IPS-NIHi11 (cell line): ENCODE results near the gene WDR82.

Experiments used
- DNase-seq: peaks from one replicate; pipeline ENCODE4 v3.0.0; 2012; ENCODE audit warnings: mixed read lengths, low spot score

WDR82 gene

DNA sequence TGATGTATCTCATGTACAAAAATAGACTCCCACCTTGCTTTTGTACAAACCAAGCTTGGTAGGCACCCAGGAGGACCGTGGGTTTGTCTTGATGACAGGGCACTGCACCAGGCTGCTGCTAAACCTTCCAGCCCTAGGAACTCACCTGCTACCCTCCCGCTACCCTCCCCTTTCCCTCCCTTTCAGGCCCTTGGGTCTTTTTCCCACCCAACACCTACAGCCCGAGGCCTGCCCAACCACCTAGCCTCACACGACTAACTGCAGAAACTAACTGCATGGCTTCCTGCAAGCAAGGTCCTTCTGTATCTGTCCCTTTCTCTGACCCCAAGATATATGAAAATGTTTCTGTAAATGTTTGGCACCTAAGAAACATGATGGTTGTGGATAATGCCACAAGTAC, 21.8 kb downstream of the WDR82 start:
- DNase-seq: no peak

DNA sequence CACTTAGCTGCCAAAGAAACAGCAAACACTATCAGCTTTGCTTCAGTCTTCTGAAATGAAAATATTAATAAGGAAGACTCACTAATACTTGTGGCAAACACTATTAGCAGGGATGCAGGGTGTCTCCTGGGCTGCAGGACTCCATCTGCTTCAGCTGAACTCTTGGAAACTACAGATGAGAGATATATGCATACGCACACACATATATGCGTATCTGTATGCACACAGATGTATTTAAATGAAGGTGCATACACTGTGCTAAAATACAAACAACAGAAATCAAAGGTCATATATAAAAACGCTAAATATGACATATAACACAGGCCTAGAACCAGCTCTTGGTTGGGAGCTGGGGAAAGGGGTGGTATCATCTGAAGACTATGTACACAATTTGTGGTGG, 22.3 kb downstream of the WDR82 start:
- no peak for DNase-seq

DNA sequence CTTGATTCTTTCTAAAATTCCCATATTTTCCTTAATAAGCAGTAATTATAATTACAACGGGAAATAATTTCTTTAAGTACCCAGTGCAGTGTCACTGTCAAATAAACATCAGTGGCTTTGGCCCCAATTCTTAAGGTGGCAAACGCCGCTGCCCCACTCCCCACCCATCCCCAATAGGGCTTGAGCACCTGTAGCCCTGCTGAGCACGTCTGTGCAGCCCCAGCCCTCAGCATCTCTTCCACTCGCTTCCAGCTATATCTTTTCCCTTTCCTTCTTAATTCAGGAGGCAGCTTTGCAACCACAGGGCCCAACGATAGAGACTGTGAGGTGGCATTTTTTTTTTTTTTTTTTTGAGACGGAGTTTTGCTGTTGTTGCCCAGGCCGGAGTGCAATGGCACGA, 23.8 kb downstream of the WDR82 start:
- no peak for DNase-seq

- no peak for DNase-seq
These were observed 24.8 kb downstream of the WDR82 start for GRCh38 chr3:52253314-52254304.

DNA sequence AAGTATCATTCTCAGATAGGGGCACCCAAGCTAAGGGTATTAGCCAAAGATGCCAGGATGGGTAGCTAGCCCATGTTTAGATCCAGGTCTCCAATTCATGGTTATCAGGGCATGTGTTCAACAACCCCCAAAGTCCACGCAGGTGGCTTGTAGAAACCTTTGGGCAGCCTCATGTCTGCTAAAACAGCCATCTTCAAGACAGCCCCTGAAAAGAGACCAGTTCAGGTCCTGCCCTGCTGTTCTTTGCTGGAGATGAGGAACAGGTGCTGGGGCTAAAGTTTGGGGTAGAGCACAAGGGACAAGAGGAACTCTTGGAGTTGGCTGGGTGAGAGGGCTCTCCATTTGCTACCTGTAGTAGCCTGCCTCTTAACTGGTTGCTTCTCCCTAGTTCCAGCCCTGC, 28.3 kb downstream of the WDR82 start:
- no peak for DNase-seq

GRCh38 chr3:52249683-52250082, 28.8 kb downstream of the WDR82 start:
- no peak for DNase-seq

GRCh38 chr3:52248816-52249547, 29.5 kb downstream of the WDR82 start:
- DNase-seq: no peak

DNA sequence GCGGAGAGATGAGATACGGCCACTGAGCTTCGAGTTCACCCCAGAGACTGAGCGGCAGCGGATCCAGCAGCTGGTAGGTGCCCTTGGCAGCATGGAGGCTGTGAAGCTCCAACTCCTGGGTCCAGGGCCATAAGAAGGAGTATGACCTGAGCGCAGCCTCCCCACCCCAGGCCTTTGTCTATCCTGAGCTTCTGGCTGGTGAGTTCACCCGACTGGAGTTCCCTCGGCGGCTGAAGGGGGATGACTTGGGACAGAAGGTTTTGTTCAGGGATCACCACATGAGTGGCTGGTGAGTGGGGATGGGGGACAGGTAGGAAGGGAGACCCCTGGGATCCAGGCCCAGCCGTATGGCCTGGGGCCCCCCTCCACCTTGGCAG, 30.3 kb downstream of the WDR82 start:
- no peak for DNase-seq

- no peak for DNase-seq
These were observed 30.9 kb downstream of the WDR82 start for GRCh38 chr3:52247409-52248164.

- DNase-seq: no peak
These were observed 31.6 kb downstream of the WDR82 start for GRCh38 chr3:52246728-52247408.

- DNase-seq: no peak
These were observed 32.2 kb downstream of the WDR82 start for GRCh38 chr3:52246264-52246620.

GRCh38 chr3:52245322-52246263, 32.9 kb downstream of the WDR82 start, which contains the start of gene PPM1M:
Gene PPM1M (plus strand): TSS chr3:52245759. CDS start chr3:52245825, 66 bp downstream.
- peak; percentile 87 for DNase-seq

DNA sequence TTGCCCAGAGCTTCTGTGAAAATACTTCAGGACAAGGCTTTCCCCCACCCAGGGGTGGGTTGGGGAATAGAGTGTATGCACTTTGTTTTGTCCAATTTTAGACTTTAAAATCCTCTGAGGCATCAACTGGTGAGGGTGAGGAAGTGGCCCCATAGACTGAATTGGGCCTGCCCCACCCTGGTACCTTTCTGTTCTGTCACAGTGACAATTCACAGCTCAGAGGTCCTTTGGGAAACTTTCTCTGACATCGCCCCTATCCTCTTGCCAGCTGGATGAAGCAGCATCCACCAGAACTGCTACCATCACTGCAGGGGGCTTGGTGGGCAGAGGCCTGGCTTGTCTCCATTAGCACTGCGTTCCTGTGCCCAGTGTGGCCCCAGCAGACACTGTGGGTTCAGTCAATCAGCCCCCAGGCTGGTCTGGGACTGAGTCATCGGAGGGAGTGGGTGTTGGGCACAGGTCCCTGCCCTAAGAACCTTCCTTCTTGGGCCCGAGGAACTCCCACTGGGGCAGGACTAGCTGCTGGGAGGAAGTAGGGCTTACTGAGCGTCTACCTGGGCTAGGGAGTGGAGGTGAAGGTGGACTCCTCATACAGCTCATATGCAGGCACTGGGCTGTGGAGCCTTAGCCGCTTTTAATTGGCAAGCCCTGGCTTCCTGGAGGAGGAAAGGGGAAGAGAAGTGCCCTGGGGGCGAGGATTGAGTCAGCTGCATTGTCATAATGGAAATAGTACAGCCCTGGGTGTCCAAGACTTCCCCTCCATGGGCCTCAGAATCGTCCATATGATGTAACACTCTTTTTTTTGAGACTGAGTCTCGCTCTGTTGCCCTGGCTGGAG, 34.4 kb downstream of the WDR82 start:
- no peak for DNase-seq

DNA sequence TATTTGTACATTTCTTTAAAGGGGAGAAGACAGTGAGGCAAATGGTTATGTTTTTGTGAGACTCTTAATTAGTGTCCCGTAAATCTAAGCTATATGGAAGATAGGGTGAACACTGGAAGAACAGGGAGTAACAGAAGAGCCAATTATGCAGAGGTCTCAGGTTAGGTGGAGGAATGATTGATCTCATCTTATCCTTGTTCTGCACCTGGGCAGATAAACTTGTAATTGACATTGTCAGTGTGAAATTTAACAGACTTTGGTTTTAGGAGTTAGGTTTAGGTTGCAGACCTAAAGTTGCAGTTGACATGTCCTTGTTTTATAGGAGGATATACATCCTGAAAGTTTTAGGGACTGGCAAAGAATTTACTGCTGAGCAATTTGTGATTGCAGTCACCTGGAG, 36.4 kb downstream of the WDR82 start:
- DNase-seq: no peak

- DNase-seq: no peak
These were observed 37.5 kb downstream of the WDR82 start for GRCh38 chr3:52240886-52241370.

DNA sequence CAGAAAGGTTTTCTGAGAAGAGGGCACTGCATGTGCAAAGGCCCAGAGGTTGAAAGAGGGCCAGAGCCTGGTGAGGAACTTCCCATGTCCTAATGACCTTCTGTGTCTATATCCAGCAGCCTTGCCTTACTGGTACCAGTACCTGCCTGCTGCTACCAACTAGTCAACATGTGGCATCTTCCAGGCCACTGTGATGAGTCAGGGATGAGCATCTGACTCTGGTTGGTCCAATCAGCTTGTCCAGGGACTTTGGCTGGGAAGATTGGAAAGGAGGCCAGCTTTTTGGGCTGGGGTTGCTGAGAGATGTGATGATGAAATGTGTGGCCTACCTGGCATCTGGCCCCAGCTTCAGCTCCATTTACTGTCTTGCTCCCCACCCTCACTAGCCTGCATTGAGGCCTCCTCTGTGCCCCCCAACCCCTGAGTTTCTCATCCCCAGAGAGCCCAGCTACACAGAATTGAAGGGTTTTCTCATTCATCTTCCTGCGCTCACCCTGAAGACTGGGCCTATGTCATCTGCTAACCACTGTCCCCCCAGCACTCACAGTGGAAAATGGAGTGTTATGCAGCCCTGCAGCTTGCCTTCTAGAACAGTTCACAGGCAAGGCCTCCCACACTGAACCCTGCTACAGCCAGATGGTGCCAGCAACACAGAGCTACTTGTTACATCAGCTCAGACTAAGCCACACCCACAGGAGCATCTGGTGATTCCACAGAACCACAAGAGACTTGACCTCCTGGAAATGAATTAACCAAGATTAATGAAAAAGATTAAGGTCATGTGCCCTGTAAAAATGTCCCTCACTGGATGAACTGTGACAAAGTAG, 38.2 kb downstream of the WDR82 start:
- no peak for DNase-seq

GRCh38 chr3:52238761-52239701, 39.4 kb downstream of the WDR82 start, which contains the start of gene TWF2:
Gene TWF2 (minus strand): TSS chr3:52239158. CDS start chr3:52239016, 142 bp downstream.
- peak; percentile 98 for DNase-seq
